HS-5 (cell line): Measurements from ENCODE around the gene LETM1.

Experiments
- DNase-seq: peaks from one replicate; pipeline ENCODE4 v3.0.0-alpha.2; 2012; ENCODE audit warnings: low read depth

LETM1 gene

GRCh38 chr4:1778642-1779392, 77.1 kb downstream of the LETM1 start:
- DNase-seq = no peak

GRCh38 chr4:1777822-1778641, 77.9 kb downstream of the LETM1 start:
- DNase-seq = no peak

GRCh38 chr4:1776521-1777161, 79.3 kb downstream of the LETM1 start:
- DNase-seq = no peak

DNA sequence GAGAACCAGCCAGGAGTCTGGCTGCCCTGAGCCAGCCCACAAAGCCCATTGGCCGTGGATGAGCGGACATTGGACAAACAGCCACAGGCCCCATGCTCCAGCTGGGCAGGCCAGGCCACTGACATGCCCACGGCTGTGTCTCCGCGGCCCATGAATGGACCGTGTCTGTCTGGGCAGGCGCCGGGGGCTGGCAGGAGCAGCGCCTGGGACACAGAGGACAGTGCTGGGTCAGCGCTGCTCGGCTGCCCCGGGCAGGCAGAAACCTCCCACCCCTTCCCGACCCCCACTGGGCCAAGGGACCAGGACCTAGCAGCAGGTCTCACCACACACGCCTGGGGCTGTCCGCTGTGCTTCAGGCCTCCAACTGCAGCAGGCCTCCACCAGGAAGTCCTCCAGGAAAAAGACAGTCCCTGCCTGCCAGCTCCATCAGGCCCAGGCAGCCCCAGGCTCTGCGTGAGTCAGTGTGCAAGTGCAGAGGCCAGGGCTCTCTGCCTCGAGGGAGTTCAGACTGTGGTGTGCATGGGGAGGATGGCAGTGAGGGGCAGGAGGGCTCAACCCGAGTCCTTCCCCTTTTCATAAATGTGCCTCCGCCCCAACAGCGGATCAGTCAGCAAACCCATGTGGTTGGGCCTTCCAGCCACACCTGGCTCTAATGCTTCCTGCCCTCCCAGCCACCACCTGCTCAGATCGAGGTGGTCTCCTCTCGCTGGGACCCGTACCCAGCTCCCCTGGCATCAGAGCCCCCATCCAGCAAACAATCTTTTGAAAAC, 80.0 kb downstream of the LETM1 start:
- DNase-seq = no peak

- no peak for DNase-seq
Measured at GRCh38 chr4:1773754-1774153, 82.2 kb downstream of the LETM1 start.

DNA sequence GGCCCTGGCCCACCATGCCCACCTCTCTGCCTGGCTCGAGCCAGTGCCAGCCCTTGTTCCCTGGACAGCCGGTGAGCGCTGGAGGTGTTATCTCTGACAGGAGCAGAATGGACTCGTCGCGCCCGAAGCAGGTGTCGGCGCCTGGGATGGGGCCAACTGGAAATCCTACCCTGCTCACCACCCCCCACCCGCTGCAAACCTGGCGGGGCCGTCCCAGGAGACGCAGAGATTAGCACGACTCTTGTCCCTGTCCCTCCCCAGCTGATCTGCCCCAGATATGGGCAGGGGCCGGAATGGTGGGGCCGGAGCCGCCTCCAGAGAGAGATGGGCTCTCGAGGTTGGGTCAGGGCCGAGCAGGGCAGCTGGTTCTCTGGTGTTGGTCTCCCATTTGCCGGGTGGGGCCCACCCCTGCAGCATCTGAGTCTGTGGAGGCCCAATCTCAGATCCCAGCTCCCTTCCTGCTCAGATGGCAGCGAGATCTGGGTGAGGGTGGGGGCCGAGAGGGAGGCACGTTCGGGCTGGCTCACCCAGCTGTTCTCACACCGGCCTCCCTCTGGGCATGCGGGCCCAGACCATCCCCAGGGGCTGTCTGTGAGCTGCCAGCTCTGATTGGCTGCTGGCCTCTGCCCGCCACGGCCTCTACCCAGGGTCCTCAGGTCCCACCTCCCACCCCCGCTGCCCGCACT, 83.0 kb downstream of the LETM1 start:
- DNase-seq = no peak

GRCh38 chr4:1771555-1772305, 84.2 kb downstream of the LETM1 start:
- no peak for DNase-seq

- DNase-seq = no peak
Measured at GRCh38 chr4:1770791-1771231, 85.1 kb downstream of the LETM1 start.

DNA sequence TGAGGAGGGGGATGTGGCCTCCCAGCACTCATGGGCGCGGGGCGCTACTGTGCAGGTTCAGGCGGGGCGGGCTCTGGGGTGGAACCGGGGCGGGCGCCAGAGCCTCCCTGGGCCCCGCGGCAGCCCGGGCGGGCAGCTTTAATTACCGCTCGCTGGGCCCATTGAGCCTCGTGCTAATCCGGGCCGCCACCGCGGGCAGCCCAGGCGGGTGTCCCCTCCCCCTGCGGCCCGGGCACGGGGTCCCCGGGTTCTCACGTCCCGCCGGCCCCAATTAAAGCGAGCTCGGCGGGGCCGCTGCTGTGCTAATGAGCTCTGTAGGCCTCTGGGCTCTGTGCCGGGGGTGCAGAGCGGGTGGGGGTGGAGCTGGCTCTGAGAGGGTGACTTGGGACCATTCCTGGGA, 85.7 kb downstream of the LETM1 start:
- no peak for DNase-seq

DNA sequence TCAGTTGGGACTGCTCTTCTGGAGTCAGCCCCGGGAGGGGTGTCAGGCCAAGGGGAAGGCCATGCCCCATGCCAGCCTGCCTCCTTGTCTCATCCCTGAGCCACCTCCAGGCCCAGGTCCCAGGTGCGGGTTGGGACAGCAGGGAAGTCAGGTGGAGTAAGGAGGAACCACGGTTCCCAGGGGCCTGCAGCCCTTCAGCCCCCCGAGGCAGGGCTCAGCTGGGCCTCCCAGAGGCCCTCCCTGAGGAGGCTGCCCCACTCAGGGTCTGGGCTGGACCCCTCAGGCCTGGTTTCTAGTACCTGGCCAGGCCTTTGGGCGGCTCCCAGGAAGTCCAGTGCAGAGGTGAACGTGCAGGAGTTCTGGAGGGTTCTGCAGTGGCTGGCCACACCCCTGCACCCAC, 86.3 kb downstream of the LETM1 start:
- DNase-seq = no peak

- no peak for DNase-seq
Measured at GRCh38 chr4:1768367-1769034, 87.5 kb downstream of the LETM1 start.

GRCh38 chr4:1767770-1768366, 88.1 kb downstream of the LETM1 start:
- no peak for DNase-seq

GRCh38 chr4:1767061-1767769, 88.7 kb downstream of the LETM1 start:
- no peak for DNase-seq

DNA sequence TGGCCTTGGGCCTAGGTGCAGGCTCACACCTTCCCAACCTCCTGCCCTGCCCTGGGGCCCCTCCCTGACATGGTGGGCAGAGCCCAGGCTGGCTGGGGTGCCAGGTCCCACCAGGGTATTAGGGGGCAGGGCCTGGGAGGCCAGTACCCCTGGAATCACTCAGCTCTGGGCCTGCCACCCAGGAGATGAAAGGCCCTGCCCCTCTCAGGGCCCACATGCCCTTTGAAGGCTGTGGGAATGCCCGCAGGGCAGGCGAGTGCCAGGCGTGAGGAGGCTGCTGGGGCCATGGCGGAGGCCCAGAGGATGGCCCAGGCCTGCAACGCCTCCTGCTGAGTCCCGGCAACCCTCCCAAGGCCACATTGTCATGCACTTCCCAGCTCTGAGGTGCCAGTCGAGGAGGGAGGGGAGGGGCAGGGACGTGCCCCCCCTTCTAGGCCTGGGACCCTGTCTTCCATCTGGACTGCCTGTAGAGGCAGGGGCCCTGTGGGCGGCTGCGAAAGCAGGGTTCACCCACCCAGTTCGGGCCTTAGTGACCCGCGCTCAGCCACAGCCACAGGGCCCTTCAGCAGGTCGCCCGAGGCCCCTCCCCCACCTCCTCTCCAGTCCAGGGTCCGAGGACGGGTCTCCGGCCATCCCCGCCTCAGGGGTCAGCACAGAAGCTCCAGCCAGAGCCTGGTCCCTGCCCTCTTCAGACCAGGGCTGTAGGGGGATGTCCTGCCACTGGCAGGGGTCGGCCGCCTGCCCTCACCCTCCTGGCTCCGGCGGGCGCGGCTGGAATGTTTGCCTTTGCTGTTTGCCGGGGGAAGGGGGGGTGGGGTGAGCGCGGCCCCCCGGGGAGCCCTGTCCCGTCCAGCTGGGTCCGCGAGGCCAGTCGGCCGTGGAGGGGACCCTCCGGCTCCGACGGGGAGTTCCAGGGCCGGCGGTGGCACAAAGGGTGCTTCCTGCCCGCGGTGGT, 89.6 kb downstream of the LETM1 start:
- DNase-seq = no peak

GRCh38 chr4:1765409-1766072, 90.4 kb downstream of the LETM1 start:
- DNase-seq = no peak

- DNase-seq = no peak
Measured at GRCh38 chr4:1764670-1765069, 91.3 kb downstream of the LETM1 start.

DNA sequence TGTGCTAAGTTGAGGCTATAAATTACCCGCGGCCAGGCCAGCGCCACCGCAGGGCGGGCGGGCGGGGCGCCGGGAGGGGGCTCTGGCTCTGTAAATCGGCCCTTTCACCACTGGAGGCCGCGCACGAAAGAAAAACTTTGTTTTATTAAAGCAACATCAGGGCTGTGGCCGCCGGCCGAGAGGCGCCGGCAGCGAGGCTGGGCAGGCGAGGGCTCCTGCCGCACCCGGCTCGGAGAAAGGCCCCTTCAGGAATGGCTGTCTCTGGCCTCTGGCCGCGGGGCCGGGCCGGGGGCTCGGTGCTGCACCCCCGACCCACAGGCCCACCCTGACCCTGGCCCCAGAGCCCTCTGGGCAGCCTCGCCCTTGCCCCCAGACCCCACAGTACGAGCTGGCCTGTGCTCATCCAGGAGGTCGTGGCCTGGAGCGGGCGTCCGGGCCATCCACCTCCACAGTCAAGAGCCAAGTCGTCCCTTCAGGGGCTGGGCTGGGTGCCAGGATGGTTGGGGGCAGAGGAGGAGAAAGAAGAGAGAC, 92.3 kb downstream of the LETM1 start:
- DNase-seq = no peak
